Gastrocnemius medialis (tissue), 4 donors: ENCODE measurements around the gene SEPTIN11.

ENCODE experiments used
- POLR2A ChIP-seq, 2 donors: fragments of 450-650 bp; IDR thresholded peaks; one replicate each; pipeline ENCODE4 v1.6.1; 2017; ENCODE audit warnings: antibody characterized with exemption in 2 of 2, mild to moderate bottlenecking in 2 of 2, moderate library complexity in 2 of 2
- TF ChIP-seq, protein P1 (sequence below), 5 experiments: fragments of 450-650 bp in 3 of 5; fragments of 200-600 bp in 2 of 5; sonication (generic) in 2 of 5; IDR thresholded peaks in 4 of 5; conservative IDR thresholded peaks in 1 of 5; 1 replicate in 4 of 5; 2 replicates in 1 of 5; pipeline ENCODE4 v1.5.1; 2016 to 2019; ENCODE audit warnings: antibody characterized with exemption in 5 of 5, mild to moderate bottlenecking in 3 of 5, moderate library complexity in 3 of 5

DNA sequence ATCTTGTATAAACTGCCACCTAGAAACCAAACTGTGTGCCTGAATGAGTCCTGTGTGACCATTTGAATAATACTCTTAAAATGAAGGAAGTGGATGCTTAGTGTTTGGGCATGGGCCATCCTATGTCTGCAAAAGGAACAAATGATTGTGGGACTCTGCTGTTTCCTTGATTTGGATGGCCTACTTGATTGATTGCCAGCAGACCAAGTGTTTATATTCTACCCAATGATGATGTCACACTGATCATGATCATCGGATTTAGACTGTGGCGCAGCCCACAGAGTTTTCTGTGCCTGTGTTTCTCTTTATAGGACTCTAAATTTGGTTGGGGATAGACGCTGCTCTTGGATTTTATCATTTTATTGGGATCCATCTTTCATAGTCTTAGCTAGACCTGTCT is 4.4 kb downstream of the SEPTIN11 start:
- no peak for TF ChIP-seq POLR2A (IDR thresholded peaks at IDR 0.05)
- TF ChIP-seq, protein P1, sequence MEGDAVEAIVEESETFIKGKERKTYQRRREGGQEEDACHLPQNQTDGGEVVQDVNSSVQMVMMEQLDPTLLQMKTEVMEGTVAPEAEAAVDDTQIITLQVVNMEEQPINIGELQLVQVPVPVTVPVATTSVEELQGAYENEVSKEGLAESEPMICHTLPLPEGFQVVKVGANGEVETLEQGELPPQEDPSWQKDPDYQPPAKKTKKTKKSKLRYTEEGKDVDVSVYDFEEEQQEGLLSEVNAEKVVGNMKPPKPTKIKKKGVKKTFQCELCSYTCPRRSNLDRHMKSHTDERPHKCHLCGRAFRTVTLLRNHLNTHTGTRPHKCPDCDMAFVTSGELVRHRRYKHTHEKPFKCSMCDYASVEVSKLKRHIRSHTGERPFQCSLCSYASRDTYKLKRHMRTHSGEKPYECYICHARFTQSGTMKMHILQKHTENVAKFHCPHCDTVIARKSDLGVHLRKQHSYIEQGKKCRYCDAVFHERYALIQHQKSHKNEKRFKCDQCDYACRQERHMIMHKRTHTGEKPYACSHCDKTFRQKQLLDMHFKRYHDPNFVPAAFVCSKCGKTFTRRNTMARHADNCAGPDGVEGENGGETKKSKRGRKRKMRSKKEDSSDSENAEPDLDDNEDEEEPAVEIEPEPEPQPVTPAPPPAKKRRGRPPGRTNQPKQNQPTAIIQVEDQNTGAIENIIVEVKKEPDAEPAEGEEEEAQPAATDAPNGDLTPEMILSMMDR (IDR thresholded peaks at IDR 0.05 in 4 of 5, conservative IDR thresholded peaks at IDR 0.05 in 1 of 5): no peak
